NCI-H1092 (cell line): Measurements from ENCODE around the gene CRCP.
"Not testable (repeated sequence)": the region's sequence is repeated elsewhere in the genome, so short reads cannot be mapped to it uniquely, and the experiment has no call there.

Experiments used
- DNase-seq: peaks from one replicate; lab custom pipeline; 2025; lab: John Stamatoyannopoulos, UW

CRCP gene

GRCh38 chr7:66156035-66156434 lies 41.4 kb downstream of the CRCP start:
- DNase-seq: not testable (repeated sequence)

GRCh38 chr7:66157060-66157459 lies 42.4 kb downstream of the CRCP start:
- DNase-seq: no peak

GRCh38 chr7:66162622-66163021 lies 48.0 kb downstream of the CRCP start:
- DNase-seq: no peak

- DNase-seq: no peak
These were observed 48.6 kb downstream of the CRCP start for GRCh38 chr7:66163186-66163610.

GRCh38 chr7:66164356-66164755 lies 49.7 kb downstream of the CRCP start:
- DNase-seq: no peak

DNA sequence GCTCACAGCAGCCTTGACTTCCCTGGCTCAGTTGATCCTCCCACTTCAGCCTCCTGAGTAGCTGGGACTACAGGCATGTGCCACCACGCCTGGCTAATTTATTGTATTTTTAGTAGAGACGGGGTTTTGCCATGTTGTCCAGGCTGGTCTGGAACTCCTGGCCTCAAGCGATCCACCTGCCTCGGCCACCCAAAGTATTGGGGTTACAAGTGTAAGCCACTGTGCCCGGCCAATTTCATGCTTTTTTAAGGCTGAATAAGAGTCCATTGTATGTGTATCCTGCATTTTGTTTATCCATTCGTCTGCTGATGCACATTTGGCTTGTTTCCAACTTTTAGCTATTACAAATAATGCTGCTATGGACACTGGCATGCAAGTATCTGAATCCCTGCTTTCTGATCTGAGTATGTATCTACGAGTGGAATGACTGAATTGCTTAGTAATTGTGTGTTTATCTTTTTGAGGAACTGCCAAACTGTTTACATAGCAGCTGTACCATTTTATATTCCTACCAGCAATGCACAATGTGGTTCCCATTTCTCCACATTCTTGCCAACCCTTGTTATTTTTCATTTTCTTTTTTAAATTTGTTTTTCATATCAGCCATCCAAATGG lies 53.2 kb downstream of the CRCP start:
- no peak for DNase-seq

DNA sequence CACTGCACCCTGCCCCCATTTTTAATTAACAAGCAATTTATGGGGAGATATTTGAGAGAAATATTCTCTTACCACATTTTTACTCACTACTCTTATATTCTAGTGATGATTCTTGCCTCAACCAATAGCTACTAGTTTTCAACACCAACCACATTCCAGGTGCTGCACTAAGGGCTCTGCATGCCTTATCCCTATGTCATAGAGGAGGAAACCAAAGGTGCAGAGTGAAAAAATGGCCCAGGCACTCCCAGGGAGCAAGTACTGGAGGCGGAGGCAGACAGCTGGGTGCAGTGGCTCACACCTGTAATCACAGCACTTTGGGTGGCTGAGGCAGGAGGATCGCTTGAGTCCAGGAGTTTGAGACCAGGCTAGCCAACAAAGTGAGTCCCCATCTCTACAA lies 55.0 kb downstream of the CRCP start:
- DNase-seq: no peak

GRCh38 chr7:66170309-66171231 lies 55.9 kb downstream of the CRCP start:
- no peak for DNase-seq

DNA sequence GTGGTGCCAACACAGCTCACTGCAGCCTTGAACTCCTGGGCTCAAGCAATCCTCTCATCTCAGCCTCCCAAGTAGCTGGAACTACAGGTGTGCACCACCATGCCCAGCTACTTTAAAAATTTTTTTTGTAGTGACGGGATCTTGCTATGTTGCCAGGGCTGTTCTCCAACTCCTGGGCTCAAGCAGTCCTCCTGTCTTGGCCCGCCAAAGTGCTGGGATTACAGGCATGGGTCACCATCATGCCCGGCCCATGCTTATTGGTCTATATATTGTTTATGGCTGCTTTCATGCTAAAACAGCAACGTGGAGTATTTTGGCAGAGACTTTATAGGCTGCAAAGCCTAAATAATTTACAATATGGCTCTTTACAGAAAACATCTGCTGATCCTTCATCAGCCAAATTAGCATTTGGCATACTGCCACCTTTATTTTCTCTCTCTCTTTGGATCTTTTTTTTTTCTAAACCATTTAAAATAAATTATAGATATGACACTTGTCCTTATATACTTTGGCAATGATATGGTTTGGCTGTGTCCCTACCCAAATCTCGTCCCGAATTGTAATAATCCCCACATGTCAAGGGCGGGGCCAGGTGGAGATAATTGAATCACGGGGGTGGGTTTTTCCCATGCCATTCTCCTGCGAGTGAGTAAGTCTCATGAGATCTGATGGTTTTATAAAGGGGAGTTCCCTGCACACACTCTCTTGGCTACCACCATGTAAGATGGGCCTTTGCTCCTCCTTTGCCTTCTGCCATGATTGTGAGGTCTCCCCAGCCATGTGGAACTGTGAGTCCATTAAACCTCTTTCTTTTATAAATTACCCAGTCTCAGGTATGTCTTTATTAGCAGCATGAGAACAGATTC lies 58.1 kb downstream of the CRCP start:
- DNase-seq: not testable (repeated sequence)

GRCh38 chr7:66173856-66174255 lies 59.2 kb downstream of the CRCP start:
- DNase-seq: no peak

GRCh38 chr7:66175006-66175405 lies 60.4 kb downstream of the CRCP start:
- not testable (repeated sequence) for DNase-seq

DNA sequence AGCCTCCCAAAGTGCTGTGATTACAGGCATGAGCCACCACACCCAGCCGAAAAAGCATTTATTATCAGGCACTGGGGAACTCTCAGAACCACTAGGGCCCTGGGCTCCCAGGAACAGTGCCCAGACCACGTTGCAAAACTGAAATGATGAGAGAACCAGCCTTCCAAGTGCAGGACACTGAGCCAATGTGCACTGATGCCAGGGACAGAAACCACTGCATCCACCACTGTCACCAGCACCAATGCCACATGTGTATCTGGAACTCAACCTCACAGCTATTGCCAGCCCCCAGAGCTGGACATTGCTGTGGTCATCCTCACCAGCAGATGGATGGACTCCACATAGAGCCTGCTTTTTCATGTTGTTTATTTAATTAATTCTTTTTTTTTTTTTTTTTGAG lies 62.3 kb downstream of the CRCP start:
- no peak for DNase-seq

- no peak for DNase-seq
These were observed 63.6 kb downstream of the CRCP start for GRCh38 chr7:66178258-66178657.

- no peak for DNase-seq
These were observed 66.7 kb downstream of the CRCP start for GRCh38 chr7:66181329-66181728.

DNA sequence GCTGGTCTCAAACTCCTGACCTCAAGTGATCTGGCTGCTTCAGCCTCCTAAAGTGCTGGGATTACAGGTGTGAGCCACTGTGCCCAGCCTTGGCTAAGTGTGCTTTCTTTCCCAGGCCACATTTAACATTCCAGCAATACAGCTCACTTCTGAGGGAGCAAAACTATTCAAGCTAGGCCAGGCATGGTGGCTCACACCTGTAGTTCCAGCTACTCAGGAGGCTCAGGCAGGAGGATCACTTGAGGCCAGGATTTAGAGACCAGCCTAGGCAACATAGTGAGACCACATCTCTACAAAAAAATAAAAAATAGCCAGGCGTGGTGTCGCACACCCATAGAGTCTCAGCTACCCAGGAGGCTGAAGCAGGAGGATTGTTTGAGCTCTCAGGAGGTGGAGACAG lies 67.2 kb downstream of the CRCP start:
- no peak for DNase-seq

- no peak for DNase-seq
These were observed 68.3 kb downstream of the CRCP start for GRCh38 chr7:66182920-66183319.

GRCh38 chr7:66183700-66184099 lies 69.1 kb downstream of the CRCP start:
- DNase-seq: no peak

GRCh38 chr7:66185680-66186187 lies 71.1 kb downstream of the CRCP start:
- no peak for DNase-seq

DNA sequence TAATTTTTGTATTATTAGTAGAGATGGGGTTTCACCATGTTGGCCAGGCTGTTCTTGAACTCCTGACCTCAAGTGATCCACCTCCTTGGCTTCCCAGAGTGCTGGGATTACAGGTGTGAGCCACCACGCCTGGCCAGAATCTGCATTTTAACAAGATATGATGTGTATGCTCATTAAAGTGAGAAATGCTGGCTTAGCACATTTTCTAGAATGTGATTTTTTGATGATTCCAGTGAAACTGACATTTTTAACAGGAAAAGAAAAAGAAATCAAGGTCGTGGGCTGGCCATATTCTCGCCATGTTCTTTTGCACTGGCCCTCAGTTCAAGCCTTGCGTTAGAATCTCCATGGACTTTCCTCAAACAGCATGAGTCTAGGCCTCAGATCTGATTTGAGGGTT lies 72.3 kb downstream of the CRCP start:
- DNase-seq: no peak

- DNase-seq: no peak
These were observed 73.3 kb downstream of the CRCP start for GRCh38 chr7:66187905-66188304.

DNA sequence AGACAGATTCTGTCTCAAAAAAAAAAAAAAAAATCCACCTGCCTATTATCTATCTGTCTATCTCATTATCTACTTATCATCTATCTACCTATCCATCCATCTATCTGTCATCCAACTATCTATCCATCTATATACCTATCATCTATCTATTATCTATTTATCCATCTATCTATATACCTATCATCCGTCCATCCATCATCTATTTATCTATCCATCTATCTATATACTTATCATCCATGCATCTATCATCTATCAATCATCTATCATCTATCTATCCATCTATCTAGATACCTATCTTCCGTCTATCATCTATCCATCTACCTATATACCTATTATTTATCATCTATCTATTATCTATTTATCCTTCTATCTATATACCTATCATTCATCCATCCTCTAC lies 74.0 kb downstream of the CRCP start:
- DNase-seq: no peak
